HepG2 (cell line): Measurements from ENCODE around the gene ATOSB. TPM values are rescaled to one million over a fixed set of nuclear protein-coding genes. Genes with fewer than 3 reads are reported as not detected.
A peak's percentile ranks its signal among the peaks of the same experiment; 100 is the strongest.

Experiments used
- ARHGAP35 ChIP-seq: sonication (generic); formaldehyde crosslinking; IDR thresholded peaks from 2 replicates; pipeline ENCODE4 v1.9.0; 2022; ENCODE audit warnings: mild to moderate bottlenecking, inconsistent platforms, moderate library complexity, missing genetic modification reagents, borderline replicate concordance
- CENPX ChIP-seq: sonication (generic); formaldehyde crosslinking; IDR thresholded peaks from 2 replicates; pipeline ENCODE4 v1.9.0; 2021; ENCODE audit warnings: mild to moderate bottlenecking, missing genetic modification reagents, moderate library complexity
- HCFC1 ChIP-seq: fragments of 150-350 bp; IDR thresholded peaks from 2 replicates; pipeline ENCODE4 v1.6.1; 2014; ENCODE audit warnings: low read depth, low read length
- IKZF1 ChIP-seq: fragments of 450-650 bp; IDR thresholded peaks from 2 replicates; pipeline ENCODE4 v1.7.1; 2016
- KDM3A ChIP-seq: IDR thresholded peaks from 2 replicates; pipeline ENCODE4 v1.6.1; 2018; ENCODE audit warnings: low read depth, missing compliant biosample characterization
- KLF15 ChIP-seq: sonication (generic); formaldehyde crosslinking; IDR thresholded peaks from 2 replicates; pipeline ENCODE4 v1.8.1; 2023; ENCODE audit warnings: borderline replicate concordance, mild to moderate bottlenecking, inconsistent platforms, missing genetic modification reagents, mixed read lengths
- LBX2 ChIP-seq: sonication (generic); formaldehyde crosslinking; IDR thresholded peaks from 2 replicates; pipeline ENCODE4 v1.5.0; 2020; ENCODE audit warnings: missing genetic modification reagents, mild to moderate bottlenecking, borderline replicate concordance
- MIER2 ChIP-seq: IDR thresholded peaks from 2 replicates; pipeline ENCODE4 v1.6.1; 2016; ENCODE audit warnings: missing biosample characterization, missing genetic modification reagents
- MLLT10 ChIP-seq: sonication (generic); formaldehyde crosslinking; IDR thresholded peaks from 2 replicates; pipeline ENCODE4 v1.4.0; 2020; ENCODE audit warnings: missing genetic modification reagents
- NBN ChIP-seq: fragments of 450-650 bp; conservative IDR thresholded peaks from 2 replicates; pipeline ENCODE4 v1.6.1; 2017
- NFYB ChIP-seq: sonication (generic); formaldehyde crosslinking; IDR thresholded peaks from 2 replicates; pipeline ENCODE4 v1.4.0; 2020; ENCODE audit warnings: missing genetic modification reagents
- PHB2 ChIP-seq: fragments of 450-650 bp; IDR thresholded peaks from 2 replicates; pipeline ENCODE4 v1.6.1; 2018; ENCODE audit not compliant: partially characterized antibody
- PHF21A ChIP-seq: sonication (generic); formaldehyde crosslinking; IDR thresholded peaks from 2 replicates; pipeline ENCODE4 v1.5.0; 2020; ENCODE audit warnings: mild to moderate bottlenecking, missing genetic modification reagents
- RARA ChIP-seq: IDR thresholded peaks from 2 replicates; pipeline ENCODE4 v1.6.1; 2016; ENCODE audit warnings: missing genetic modification reagents, missing compliant biosample characterization
- RCOR2 ChIP-seq: IDR thresholded peaks from 2 replicates; pipeline ENCODE4 v1.6.1; 2016; ENCODE audit warnings: missing biosample characterization, missing genetic modification reagents
- TMF1 ChIP-seq: sonication (generic); formaldehyde crosslinking; IDR thresholded peaks from 2 replicates; pipeline ENCODE4 v1.8.1; 2022; ENCODE audit warnings: low read depth, missing genetic modification reagents
- ZBTB3 ChIP-seq: sonication (generic); formaldehyde crosslinking; IDR thresholded peaks from 2 replicates; pipeline ENCODE4 v1.4.0; 2020; ENCODE audit warnings: low read depth, mild to moderate bottlenecking, moderate library complexity, missing genetic modification reagents, borderline replicate concordance
- ZFP37 ChIP-seq: sonication (generic); formaldehyde crosslinking; IDR thresholded peaks from 2 replicates; pipeline ENCODE4 v1.4.0; 2020; ENCODE audit warnings: missing genetic modification reagents, borderline replicate concordance
- ZNF264 ChIP-seq: sonication (generic); formaldehyde crosslinking; IDR thresholded peaks from 2 replicates; pipeline ENCODE4 v1.4.0; 2020; ENCODE audit warnings: missing genetic modification reagents
- ZNF496 ChIP-seq: sonication (generic); formaldehyde crosslinking; IDR thresholded peaks from 2 replicates; pipeline ENCODE4 v1.8.1; 2023; ENCODE audit warnings: mild to moderate bottlenecking, moderate library complexity, missing genetic modification reagents; ENCODE audit not compliant: insufficient replicate concordance
- ZNF7 ChIP-seq: IDR thresholded peaks from 2 replicates; pipeline ENCODE4 v1.6.1; 2016; ENCODE audit warnings: missing biosample characterization, missing genetic modification reagents
- ZNF703 ChIP-seq: sonication (generic); formaldehyde crosslinking; IDR thresholded peaks from 2 replicates; pipeline ENCODE4 v1.5.1; 2020; ENCODE audit warnings: missing genetic modification reagents, mild to moderate bottlenecking, moderate library complexity, borderline replicate concordance
- ZNF839 ChIP-seq: sonication (generic); formaldehyde crosslinking; IDR thresholded peaks from 2 replicates; pipeline ENCODE4 v1.4.0; 2020; ENCODE audit warnings: missing genetic modification reagents, mild to moderate bottlenecking, borderline replicate concordance
- polyA plus RNA-seq, 8 experiments: library from polyadenylated mRNA; depleted of rRNA in 3 of 8; stranded (reverse) in 7 of 8; unstranded in 1 of 8; fragments of >200 nt; fragmentation: Illumina TruSeq in 4 of 8; extraction: Trizol in 4 of 8; gene quantifications; 2 replicates each; pipeline versions ENCODE4 v1.2.1 to v1.2.3, GENCODE V29; 2011 to 2016; ENCODE audit warnings: low read depth in 4 of 8, missing spikeins in 1 of 8, mixed read lengths in 1 of 8; ENCODE audit not compliant: insufficient read depth in 1 of 8
- total RNA-seq, 5 experiments: library from RNA; depleted of rRNA; stranded (reverse); fragments of >200 nt; fragmentation: Illumina TruSeq; extraction: Trizol; gene quantifications; 2 replicates each; pipeline ENCODE4 v1.2.3, GENCODE V29; 2016; ENCODE audit warnings: low read depth in 1 of 5
- TF ChIP-seq, protein P1 (sequence below): sonication (generic); formaldehyde crosslinking; IDR thresholded peaks from 2 replicates; pipeline ENCODE4 v1.8.0; 2023; ENCODE audit warnings: mild to moderate bottlenecking, missing genetic modification reagents
- TF ChIP-seq, protein P2 (sequence below): IDR thresholded peaks from 2 replicates; pipeline ENCODE4 v1.6.1; 2016; ENCODE audit warnings: control low read depth
- TF ChIP-seq, protein P3 (sequence below): sonication (generic); formaldehyde crosslinking; IDR thresholded peaks from 2 replicates; pipeline ENCODE4 v1.8.1; 2023; ENCODE audit warnings: missing genetic modification reagents, inconsistent platforms, borderline replicate concordance
- TF ChIP-seq, protein P4 (sequence below): sonication (generic); IDR thresholded peaks from 2 replicates; pipeline ENCODE4 v1.6.1; 2016; ENCODE audit warnings: low read depth, borderline replicate concordance

The ATOSB gene
- total and polyA plus RNA-seq, 2 of the 13 experiments (the other 11 are each of a cell fraction or from before 2014, with no cell fraction given), result 1.9 to 6.4 TPM

DNA sequence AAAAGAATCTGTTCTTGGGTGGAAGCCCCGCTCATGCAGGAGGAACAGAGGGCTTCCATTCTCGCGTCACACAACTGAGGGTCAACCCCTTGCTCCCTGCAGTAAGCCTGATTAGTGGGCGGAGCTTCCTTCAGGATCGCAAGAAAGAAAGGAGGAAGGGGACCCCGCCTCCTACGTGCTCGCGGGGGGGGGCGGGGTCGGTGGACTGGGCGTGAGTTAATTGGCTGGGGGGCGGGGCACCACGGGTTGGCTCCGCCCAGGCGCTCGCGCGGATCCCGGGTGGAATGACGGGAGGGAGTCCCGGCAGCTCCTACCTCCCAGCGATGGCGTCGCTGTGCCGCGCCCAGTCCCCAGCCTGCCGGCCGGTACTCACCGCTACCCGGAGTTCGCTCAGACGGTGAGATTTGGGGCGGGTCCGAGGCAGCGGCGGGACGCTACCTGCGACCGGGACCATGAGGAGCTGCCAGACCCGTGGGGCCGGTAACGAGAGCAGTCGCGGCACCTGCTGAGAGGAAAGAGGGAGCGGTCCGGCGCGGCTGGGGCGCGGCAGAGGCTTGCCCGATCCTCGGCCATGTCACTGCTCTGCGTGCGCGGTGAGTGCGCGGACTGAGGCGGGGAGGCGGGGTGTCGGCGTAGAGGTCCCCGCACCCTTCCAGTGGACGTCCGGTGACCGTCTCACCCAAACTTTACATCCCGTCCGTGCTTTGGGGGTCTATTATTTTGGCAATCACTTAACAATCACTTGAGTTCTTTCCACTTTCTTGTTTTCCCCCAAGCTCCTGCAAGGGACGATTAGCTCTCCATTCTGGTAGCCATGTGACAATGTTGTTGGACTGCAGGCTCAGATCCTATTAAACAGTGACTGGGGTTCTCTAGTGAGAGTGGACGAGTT, 46.3 kb upstream of the ATOSB start, which contains the start of gene UNC13B (continued):
- TF ChIP-seq ZNF496 (CRISPR knock-in tag), result no peak
- TF ChIP-seq, protein P1, sequence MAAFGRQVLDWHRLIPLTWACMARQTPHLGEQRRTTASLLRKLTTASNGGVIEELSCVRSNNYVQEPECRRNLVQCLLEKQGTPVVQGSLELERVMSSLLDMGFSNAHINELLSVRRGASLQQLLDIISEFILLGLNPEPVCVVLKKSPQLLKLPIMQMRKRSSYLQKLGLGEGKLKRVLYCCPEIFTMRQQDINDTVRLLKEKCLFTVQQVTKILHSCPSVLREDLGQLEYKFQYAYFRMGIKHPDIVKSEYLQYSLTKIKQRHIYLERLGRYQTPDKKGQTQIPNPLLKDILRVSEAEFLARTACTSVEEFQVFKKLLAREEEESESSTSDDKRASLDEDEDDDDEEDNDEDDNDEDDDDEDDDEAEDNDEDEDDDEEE, result peak; percentile 91; the same call in 1 of the 2 replicates
- TF ChIP-seq HCFC1, result no peak
- TF ChIP-seq ZNF264 (CRISPR knock-in tag), result 0 out of 2 replicates have a peak, but pooled peaks have one; percentile 22
- no peak for TF ChIP-seq IKZF1
- TF ChIP-seq MLLT10 (CRISPR knock-in tag), result no peak
- no peak for TF ChIP-seq ZNF7
- TF ChIP-seq ZFP37 (CRISPR knock-in tag), result peak; percentile 30; the same call in 1 of the 2 replicates
- peak; percentile 86; the same call in 1 of the 2 replicates for TF ChIP-seq LBX2 (CRISPR knock-in tag)
- no peak for TF ChIP-seq RCOR2
- TF ChIP-seq PHB2, result no peak
- TF ChIP-seq TMF1 (CRISPR knock-in tag), result no peak
- TF ChIP-seq, protein P2, sequence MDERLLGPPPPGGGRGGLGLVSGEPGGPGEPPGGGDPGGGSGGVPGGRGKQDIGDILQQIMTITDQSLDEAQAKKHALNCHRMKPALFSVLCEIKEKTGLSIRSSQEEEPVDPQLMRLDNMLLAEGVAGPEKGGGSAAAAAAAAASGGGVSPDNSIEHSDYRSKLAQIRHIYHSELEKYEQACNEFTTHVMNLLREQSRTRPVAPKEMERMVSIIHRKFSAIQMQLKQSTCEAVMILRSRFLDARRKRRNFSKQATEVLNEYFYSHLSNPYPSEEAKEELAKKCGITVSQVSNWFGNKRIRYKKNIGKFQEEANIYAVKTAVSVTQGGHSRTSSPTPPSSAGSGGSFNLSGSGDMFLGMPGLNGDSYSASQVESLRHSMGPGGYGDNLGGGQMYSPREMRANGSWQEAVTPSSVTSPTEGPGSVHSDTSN, result no peak
- TF ChIP-seq ARHGAP35 (CRISPR knock-in tag), result no peak; the same call in 1 of the 2 replicates
- TF ChIP-seq MIER2, result no peak
- peak; percentile 91; the same call in 1 of the 2 replicates for TF ChIP-seq KDM3A (CRISPR knock-in tag)
- no peak for TF ChIP-seq RARA (CRISPR knock-in tag)
- TF ChIP-seq KLF15 (CRISPR knock-in tag), result peak; percentile 53; the same call in 1 of the 2 replicates
- TF ChIP-seq ZBTB3 (CRISPR knock-in tag), result no peak
- TF ChIP-seq ZNF839, result peak; percentile 94
- TF ChIP-seq ZNF703 (CRISPR knock-in tag), result no peak
- peak; percentile 74; the same call in 1 of the 2 replicates for TF ChIP-seq PHF21A
- TF ChIP-seq CENPX (CRISPR knock-in tag), result no peak
- TF ChIP-seq, protein P3, sequence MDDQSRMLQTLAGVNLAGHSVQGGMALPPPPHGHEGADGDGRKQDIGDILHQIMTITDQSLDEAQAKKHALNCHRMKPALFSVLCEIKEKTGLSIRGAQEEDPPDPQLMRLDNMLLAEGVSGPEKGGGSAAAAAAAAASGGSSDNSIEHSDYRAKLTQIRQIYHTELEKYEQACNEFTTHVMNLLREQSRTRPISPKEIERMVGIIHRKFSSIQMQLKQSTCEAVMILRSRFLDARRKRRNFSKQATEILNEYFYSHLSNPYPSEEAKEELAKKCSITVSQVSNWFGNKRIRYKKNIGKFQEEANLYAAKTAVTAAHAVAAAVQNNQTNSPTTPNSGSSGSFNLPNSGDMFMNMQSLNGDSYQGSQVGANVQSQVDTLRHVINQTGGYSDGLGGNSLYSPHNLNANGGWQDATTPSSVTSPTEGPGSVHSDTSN (CRISPR knock-in tag), result no peak
- TF ChIP-seq, protein P4, sequence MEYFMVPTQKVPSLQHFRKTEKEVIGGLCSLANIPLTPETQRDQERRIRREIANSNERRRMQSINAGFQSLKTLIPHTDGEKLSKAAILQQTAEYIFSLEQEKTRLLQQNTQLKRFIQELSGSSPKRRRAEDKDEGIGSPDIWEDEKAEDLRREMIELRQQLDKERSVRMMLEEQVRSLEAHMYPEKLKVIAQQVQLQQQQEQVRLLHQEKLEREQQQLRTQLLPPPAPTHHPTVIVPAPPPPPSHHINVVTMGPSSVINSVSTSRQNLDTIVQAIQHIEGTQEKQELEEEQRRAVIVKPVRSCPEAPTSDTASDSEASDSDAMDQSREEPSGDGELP, result peak; percentile 39; the same call in 1 of the 2 replicates
- TF ChIP-seq NFYB (CRISPR knock-in tag), result peak; percentile 48; the same call in 1 of the 2 replicates
- TF ChIP-seq NBN, result no peak
